SU-DHL-6 (cell line): Measurements from ENCODE around the gene FSTL4.

Experiments
- EZH2phosphoT487 ChIP-seq: fragments of 200-600 bp; sonication (generic), shearing (Covaris generic); conservative IDR thresholded peaks from 2 replicates; pipeline ENCODE4 v1.6.1; 2018; ENCODE audit warnings: mild to moderate bottlenecking, antibody characterized with exemption, low read length, moderate library complexity, mixed read lengths
- TF ChIP-seq, protein P1 (sequence below): fragments of 200-600 bp; sonication (generic); IDR thresholded peaks from one replicate; pipeline ENCODE4 v1.5.1; 2017; ENCODE audit warnings: antibody characterized with exemption, mild to moderate bottlenecking, low read length, moderate library complexity; ENCODE audit not compliant: insufficient read depth, poor library complexity, severe bottlenecking

DNA sequence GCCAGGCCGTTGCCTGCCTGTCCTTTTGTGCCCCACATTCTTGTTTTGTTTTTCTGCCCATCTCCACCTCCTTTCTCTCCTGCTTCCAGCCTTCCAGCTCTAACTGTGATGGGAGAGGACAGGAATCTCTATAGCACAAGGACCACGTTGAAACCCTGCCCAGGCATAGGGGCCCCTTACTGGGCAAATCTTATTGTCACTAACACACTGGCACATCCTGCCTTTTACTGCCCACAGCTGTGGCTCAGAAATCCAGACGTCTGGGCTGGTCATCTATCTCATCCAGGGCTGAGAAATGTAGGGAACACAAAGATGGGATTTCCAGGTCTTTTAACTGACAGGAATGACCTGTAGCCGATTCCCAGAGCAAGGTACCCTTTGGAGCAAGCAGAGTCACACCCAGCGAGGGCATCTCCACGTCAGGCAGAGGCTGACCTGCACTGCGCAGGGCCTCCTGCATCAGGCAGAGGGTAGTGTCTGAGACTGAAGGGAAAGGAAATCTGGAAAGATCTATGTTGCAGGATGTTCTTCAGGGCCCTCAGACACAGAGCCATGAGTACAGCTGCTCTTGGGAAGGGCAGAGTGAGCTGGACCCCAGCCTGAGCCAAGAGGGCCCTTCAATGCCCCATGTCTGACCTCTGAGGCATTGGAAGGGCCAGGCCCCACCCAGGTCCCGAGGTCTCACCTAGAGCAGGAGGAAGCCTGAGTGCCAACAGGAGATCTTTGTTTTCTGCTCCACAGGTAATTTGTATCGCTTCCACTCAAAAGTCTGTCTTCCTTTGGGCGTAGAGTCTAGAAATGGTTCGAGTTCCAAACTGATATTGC lies 278.8 kb downstream of the FSTL4 start:
- TF ChIP-seq, protein P1, sequence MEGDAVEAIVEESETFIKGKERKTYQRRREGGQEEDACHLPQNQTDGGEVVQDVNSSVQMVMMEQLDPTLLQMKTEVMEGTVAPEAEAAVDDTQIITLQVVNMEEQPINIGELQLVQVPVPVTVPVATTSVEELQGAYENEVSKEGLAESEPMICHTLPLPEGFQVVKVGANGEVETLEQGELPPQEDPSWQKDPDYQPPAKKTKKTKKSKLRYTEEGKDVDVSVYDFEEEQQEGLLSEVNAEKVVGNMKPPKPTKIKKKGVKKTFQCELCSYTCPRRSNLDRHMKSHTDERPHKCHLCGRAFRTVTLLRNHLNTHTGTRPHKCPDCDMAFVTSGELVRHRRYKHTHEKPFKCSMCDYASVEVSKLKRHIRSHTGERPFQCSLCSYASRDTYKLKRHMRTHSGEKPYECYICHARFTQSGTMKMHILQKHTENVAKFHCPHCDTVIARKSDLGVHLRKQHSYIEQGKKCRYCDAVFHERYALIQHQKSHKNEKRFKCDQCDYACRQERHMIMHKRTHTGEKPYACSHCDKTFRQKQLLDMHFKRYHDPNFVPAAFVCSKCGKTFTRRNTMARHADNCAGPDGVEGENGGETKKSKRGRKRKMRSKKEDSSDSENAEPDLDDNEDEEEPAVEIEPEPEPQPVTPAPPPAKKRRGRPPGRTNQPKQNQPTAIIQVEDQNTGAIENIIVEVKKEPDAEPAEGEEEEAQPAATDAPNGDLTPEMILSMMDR: no peak
- TF ChIP-seq EZH2phosphoT487: no peak
